GM06990 (cell line): Measurements from ENCODE around the gene OXCT2.

ENCODE experiments used
- DNase-seq: peaks from one replicate; pipeline ENCODE4 v3.0.0-alpha.2; 2011; ENCODE audit not compliant: insufficient read length; ENCODE audit errors: extremely low read depth
- H3K27me3 ChIP-seq: replicated peaks from 2 replicates; pipeline ENCODE4 v1.6.0; 2011; ENCODE audit warnings: low read length; ENCODE audit not compliant: control insufficient read depth, insufficient read depth
- H3K36me3 ChIP-seq: 2 replicates; pipeline ENCODE4 v1.5.1; 2011; ENCODE audit warnings: low read length; ENCODE audit not compliant: control insufficient read depth, insufficient read depth
- H3K4me3 ChIP-seq: replicated peaks from 2 replicates; pipeline ENCODE4 v1.5.1; 2011; ENCODE audit warnings: low read depth, mild to moderate bottlenecking, control low read depth, low read length
- TF ChIP-seq, protein P1 (sequence below): IDR thresholded peaks from 2 replicates; pipeline ENCODE4 v1.5.1; 2011; ENCODE audit warnings: low read length, control low read depth, mild to moderate bottlenecking, inconsistent platforms; ENCODE audit not compliant: insufficient read depth, poor library complexity, severe bottlenecking

The OXCT2 gene

GRCh38 chr1:39751595-39751994 is 19.6 kb downstream of the OXCT2 start:
- no peak overlapping the region for H3K4me3 ChIP-seq
- TF ChIP-seq, protein P1, sequence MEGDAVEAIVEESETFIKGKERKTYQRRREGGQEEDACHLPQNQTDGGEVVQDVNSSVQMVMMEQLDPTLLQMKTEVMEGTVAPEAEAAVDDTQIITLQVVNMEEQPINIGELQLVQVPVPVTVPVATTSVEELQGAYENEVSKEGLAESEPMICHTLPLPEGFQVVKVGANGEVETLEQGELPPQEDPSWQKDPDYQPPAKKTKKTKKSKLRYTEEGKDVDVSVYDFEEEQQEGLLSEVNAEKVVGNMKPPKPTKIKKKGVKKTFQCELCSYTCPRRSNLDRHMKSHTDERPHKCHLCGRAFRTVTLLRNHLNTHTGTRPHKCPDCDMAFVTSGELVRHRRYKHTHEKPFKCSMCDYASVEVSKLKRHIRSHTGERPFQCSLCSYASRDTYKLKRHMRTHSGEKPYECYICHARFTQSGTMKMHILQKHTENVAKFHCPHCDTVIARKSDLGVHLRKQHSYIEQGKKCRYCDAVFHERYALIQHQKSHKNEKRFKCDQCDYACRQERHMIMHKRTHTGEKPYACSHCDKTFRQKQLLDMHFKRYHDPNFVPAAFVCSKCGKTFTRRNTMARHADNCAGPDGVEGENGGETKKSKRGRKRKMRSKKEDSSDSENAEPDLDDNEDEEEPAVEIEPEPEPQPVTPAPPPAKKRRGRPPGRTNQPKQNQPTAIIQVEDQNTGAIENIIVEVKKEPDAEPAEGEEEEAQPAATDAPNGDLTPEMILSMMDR = no peak
- H3K36me3 ChIP-seq = peaks cover 41% of the 10 kb centered on the region

DNA sequence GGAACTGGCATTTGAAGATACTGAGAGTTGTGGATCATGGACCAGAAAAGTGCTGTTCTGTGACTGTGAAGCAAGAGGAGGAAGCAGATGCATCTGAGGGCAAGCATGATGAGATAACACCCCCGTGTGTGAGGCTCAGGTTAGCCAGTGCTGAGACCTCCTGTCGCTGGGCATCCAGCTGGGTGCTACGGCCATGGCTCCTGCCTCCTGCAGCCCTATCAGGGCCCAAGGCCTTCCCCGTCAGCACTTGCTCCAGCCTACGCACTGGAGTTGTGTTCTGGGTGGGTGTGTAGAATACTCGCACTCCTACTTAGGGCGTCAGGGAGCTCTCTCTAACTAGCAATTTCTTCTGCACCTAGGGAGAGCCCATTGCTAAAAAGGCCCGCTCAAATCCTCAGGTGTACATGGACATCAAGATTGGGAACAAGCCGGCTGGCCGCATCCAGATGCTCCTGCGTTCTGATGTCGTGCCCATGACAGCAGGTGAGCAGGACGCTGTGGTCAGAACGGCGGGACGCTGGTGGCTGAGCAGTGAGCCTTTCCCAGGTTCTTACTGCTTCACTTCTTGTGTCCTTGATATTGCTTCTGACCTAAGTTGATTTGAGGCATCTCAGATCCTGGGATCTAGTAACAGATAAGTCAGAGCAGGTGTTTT is 26.0 kb downstream of the OXCT2 start:
- no peak overlapping the region for H3K4me3 ChIP-seq
- no peak for DNase-seq
- TF ChIP-seq, protein P1 = no peak
- H3K27me3 ChIP-seq = no peaks in the 10 kb centered on the region
- peaks cover 30% of the 10 kb centered on the region for H3K36me3 ChIP-seq

More at GRCh38 chr1:39751595-39751994, 19.6 kb downstream of the OXCT2 start:
- DNase-seq = no peak
- H3K27me3 ChIP-seq = no peaks in the 10 kb centered on the region

DNA sequence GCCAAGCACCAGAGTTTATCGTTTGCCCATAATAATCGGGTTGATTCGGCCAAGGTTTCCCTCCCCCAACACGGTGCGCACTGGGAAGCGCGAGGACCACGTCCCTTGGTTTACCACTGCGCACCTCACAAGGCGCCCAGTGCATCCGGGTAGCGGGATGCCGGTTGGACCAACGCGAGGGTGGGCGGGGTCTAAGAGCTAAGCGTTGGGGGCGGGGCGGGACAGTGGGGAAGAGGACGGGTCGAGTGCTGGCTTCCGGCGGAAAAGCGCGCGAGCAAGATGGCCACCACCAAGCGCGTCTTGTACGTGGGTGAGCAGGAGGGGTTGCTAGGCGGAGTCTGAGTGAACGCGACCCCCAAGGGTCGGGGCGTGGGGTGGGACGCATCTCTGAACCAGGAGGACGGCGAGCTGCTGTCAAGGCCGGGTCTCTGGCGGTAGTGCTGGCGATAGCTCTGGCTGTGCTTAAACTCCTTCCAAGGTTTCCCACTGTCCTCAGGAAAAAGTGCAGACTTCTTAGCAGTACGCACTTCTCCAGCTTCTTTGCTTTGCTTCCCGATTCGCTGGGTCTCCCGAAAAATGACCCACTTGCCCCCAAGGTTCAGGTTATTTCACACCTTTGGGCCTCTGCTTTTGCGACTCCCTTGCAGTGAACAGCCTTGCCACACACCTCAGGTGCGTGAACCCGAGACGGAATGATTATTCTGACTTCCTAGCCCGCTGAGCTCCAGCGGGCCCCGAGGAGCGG is 32.4 kb downstream of the OXCT2 start, which contains the start of gene PPIE:
PPIE (plus strand) TSS at position 261 of the 745 bp plus-strand sequence; CDS start at position 280, 19 bp downstream.
- TF ChIP-seq, protein P1 = no peak
- Histone ChIP-seq H3K27me3 (no peaks in the 10 kb centered on the region), H3K4me3 (peak within 1 kb of the TSS; percentile 77), H3K36me3 (peaks cover 9% of the 10 kb centered on the region)
- peak; percentile 91 for DNase-seq

DNA sequence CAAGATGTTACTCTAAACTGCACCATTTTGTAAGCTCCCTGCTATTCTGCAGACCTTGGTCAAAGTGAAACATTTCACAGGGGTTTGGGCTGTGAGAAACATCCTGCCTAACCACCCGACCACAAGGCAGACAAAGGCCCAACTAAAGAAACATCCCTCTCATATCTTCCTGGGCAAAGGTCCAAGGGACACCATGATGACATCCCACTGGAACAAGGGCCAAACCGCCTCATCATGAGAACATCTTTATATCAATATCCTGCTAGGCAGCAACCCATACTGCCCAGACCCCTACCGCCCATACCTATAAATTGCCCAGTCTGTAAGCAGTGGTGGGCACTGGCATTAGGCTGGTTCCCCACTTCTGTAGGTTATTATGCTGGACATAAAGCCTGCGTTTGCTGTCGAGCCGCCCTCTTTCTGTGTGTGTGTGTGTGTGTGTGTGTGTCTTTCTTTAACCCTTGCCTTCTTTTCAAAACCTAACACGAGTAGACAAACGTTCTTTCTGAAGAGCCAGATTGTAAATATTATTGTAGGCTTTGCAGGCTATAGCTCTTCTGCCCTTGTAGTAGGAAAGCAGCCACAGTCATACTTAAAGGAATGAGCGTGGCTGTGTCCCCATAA is 33.5 kb downstream of the OXCT2 start:
- no peak for DNase-seq
- H3K27me3 ChIP-seq = no peaks in the 10 kb centered on the region
- H3K4me3 ChIP-seq = no peak overlapping the region
- TF ChIP-seq, protein P1 = no peak
- peaks cover 4% of the 10 kb centered on the region; the same call in 1 of the 2 replicates for H3K36me3 ChIP-seq

GRCh38 chr1:39735731-39736130 is 35.4 kb downstream of the OXCT2 start:
- Histone ChIP-seq H3K36me3 (no peaks in the 10 kb centered on the region), H3K27me3 (no peaks in the 10 kb centered on the region), H3K4me3 (no peak overlapping the region)
- TF ChIP-seq, protein P1 = no peak
- no peak for DNase-seq
